Measurements from ENCODE around the gene SLC2A13. TPM values are rescaled to one million over a fixed set of nuclear protein-coding genes. Genes with fewer than 3 reads are reported as not detected.

Gene SLC2A13
- total RNA-seq, 1 experiment from 2014 or later = 12.1 TPM

- POLR2A ChIA-PET = no interaction called here
- H3K4me1 ChIP-seq (ENCODE audit: control insufficient read depth, insufficient read depth, low read length) = no peaks in the 10 kb centered on the region
- no peaks in the 10 kb centered on the region for H3K9me3 ChIP-seq (ENCODE audit: control insufficient read depth, insufficient read depth, low read depth, low read length)
- TF ChIP-seq TCF7L2 (IDR thresholded peaks at IDR 0.05; ENCODE audit: low read depth, low read length) = no peak
- TF ChIP-seq SIN3A (IDR thresholded peaks at IDR 0.05; ENCODE audit: borderline replicate concordance, insufficient read depth, low read depth, low read length) = no peak
- TF ChIP-seq CTCF (IDR thresholded peaks at IDR 0.05) = no peak
- no peak for TF ChIP-seq POLR2AphosphoS5 (IDR thresholded peaks at IDR 0.05; ENCODE audit: low read depth, low read length)
- no peak for TF ChIP-seq REST (IDR thresholded peaks at IDR 0.05; ENCODE audit: insufficient read depth in 1 of 2, low read depth in 2 of 2, low read length in 1 of 2)
- CTCF ChIA-PET = no interaction called here
- no peak for ATAC-seq
- DNase-seq (ENCODE audit: low read depth, low spot score) = no peak
- intact Hi-C loops (cut with micrococcal nuclease; ENCODE audit: unreplicated experiment) = no loop called here
- no peak overlapping the region for H3K27ac ChIP-seq (ENCODE audit: low read length)
- in situ Hi-C loops (cut with HindIII; ENCODE audit: low pct_unique_long_range_greater_than_20kb, low sequenced_read_pairs) = no loop called here
- no peaks in the 10 kb centered on the region for H3K36me3 ChIP-seq (ENCODE audit: control insufficient read depth, insufficient read depth, low read length)
- H3K4me3 ChIP-seq (ENCODE audit: low read depth in 2 of 2, low read length in 2 of 2) = no peak overlapping the region
- H3K27me3 ChIP-seq (ENCODE audit: control insufficient read depth, insufficient read depth, low read length) = no peaks in the 10 kb centered on the region
- no TSS peak for BruUV-seq (replicated peaks)
Measured at GRCh38 chr12:39816671-39817185, 289.2 kb downstream of the SLC2A13 start.

GRCh38 chr12:39815746-39816145, 290.1 kb downstream of the SLC2A13 start:
- DNase-seq (ENCODE audit: low read depth, low spot score) (no peak), ATAC-seq (no peak)
- in situ Hi-C loops (cut with HindIII; ENCODE audit: low pct_unique_long_range_greater_than_20kb, low sequenced_read_pairs) (no loop called here), intact Hi-C loops (cut with micrococcal nuclease; ENCODE audit: unreplicated experiment) (no loop called here)
- Histone ChIP-seq H3K36me3 (ENCODE audit: control insufficient read depth, insufficient read depth, low read length) (no peaks in the 10 kb centered on the region), H3K27me3 (ENCODE audit: control insufficient read depth, insufficient read depth, low read length) (no peaks in the 10 kb centered on the region), H3K4me3 (ENCODE audit: low read depth in 2 of 2, low read length in 2 of 2) (no peak overlapping the region), H3K27ac (ENCODE audit: low read length) (no peak overlapping the region), H3K9me3 (ENCODE audit: control insufficient read depth, insufficient read depth, low read depth, low read length) (no peaks in the 10 kb centered on the region), H3K4me1 (ENCODE audit: control insufficient read depth, insufficient read depth, low read length) (no peaks in the 10 kb centered on the region)
- POLR2A ChIA-PET = no interaction called here
- CTCF ChIA-PET = no interaction called here
- TF ChIP-seq POLR2AphosphoS5 (IDR thresholded peaks at IDR 0.05; ENCODE audit: low read depth, low read length) (no peak), SIN3A (IDR thresholded peaks at IDR 0.05; ENCODE audit: borderline replicate concordance, insufficient read depth, low read depth, low read length) (no peak), TCF7L2 (IDR thresholded peaks at IDR 0.05; ENCODE audit: low read depth, low read length) (no peak), CTCF (IDR thresholded peaks at IDR 0.05) (no peak), REST (IDR thresholded peaks at IDR 0.05; ENCODE audit: insufficient read depth in 1 of 2, low read depth in 2 of 2, low read length in 1 of 2) (no peak)
- no TSS peak for BruUV-seq (replicated peaks)
